Activated CD4-positive, CD25-positive, alpha-beta regulatory T cell treated with anti-CD3 and anti-CD28 coated beads, Interleukin-2, amount 50 U/mL, for 72 hours (primary cell): ENCODE measurements around the gene LGALSL.

ENCODE experiments used
- DNase-seq: peaks from one replicate; pipeline ENCODE4 v3.0.0; 2021

LGALSL gene

DNA sequence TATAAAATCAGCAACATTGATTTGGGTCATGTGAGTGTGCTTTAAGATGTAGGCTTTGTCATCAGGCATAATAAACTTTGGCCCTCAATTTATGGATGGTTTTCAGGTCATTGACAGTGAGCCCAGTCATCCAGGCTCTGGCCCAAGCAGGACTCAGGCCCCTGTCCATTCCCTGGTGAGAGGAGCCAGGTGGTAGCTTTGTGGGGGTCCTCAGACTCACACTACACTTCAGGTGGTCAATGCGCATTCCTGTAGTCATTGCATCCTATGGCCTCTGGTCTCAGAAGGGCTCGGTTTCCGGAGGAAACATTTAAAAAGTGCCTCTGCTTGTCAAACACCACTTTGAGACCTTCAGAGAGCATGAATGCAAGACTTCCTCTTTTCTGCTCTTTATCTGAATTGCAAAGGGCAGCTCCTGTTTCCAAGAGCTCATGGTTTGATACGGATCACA is 20.2 kb downstream of the LGALSL start:
- DNase-seq, result no peak

DNA sequence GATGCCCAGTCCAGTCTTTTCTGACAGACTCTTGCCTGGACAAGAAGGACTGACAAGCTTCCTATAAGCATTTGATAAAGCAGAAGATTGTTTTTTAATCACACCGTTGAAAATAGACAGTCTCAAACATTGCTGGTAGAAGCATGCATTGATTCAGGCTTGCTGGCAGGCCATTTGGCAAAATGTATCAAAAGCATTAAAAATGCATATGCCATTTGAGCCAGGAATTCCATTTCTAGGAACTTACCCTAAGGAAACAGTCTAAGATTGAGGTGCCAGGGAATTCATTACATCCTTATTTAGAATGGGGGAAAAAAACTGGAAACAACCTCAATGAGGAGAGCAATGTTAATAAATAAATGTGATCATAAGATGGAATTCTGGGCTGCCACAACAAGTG is 20.7 kb downstream of the LGALSL start:
- DNase-seq, result no peak

DNA sequence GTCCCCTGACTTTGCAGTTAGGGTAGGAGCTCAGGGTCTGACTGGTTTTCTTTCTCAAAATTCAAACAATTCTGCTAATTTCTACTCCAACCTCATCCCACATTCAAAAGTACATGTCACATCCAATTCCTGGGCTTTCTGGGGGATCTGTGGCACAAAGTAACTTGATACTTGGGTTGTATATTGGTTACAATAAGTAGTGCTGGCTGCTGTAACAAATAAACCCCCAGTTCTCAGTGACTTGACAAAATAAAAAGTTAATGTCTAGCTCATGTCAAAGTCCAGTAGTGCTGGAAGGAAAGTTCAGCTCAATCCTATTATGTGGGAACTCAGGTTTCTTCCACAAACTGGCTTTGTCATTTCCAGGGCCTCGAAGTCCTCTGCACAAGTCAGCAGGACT is 23.1 kb downstream of the LGALSL start:
- DNase-seq, result no peak

DNA sequence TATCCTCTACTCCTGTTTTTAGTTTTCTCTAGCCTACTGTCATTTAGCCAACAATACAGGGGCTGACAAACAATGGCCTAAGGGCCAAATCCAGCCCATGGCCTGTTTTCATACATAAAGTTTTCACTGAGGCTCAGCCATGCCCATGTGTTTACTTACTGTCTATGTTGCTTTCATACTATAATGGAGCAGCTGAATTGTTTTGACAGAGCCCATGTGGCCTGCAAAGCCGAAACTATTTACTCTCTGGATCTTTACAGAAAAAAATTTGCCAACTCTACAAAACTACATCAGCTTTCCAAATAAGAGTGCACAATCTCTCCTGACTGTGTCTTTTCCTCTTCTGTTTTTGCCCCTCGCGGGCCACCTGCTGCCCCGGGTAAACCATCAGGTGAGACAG is 24.0 kb downstream of the LGALSL start:
- DNase-seq, result no peak

DNA sequence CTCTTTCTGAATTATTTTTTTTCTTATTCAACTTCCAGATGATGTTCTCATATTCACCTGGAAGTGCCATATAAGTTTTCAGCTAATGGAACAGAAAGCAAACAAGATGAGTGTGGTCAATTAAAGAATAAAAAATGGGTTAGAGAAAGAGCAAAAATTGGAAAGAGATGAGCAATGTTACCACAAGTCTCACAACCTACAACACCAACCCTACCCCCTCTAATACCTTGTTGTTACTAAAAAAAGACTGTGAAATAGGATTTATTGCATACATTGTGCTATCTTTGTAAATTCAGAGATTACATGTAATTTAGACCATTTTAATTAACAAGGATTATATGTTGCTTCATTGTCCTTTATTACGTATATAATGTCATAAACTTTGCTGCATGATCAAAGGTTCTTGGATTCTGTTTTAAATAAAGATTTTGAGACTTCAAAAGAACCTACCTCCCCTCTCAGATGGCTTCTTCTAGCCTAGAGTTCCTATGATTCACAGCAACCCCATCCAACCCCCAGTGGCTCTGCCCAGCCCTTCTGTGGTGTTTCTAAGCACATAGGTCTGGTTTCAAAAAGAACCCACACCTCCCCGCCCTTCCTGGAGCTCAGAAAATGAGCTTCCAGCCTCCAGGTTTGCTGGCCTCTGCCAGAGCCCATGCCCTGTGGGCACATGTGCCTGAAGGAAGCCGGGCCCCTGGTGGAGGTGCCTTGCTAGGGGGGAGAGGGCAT is 24.7 kb downstream of the LGALSL start:
- DNase-seq, result no peak

DNA sequence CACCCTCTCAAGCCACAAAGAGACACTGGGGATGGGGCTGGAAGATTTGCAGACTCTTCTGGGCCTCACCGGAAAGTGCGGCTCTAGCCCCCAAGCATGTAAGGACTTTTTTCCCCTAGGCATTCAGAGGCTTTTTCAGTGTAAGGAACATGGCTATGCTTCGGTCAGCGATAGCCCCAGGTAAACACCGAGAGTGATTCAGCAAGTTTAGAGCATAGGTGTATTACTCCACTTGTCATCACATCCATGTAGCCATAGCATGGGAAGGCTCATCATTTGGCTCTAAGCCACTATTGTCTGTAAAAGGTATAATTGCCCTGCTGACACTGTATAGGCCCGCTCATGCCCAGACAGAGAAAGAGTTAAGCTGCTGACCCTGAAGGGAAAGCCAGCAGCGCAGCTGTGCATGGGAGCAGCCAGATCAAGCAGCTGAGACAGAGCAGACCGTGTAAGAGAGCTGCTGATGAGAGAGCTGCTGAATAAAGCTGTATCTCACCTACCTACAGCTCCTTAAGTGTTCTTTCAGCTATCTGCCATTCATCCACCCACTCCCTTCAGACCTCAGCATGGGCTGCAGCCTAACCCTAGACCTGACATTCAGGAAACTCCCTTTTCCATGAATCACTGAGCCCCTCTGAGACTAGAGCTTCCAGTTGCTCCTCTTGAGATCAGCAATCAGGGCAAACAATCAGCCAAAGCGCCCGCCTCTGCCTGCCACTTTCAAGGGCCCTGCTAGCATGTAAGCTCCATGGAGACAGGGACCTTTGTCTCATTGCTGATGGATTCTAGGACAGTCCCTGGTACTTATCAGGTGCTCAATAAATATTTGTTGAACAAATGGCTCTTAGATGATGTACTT is 25.5 kb downstream of the LGALSL start:
- no peak for DNase-seq

DNA sequence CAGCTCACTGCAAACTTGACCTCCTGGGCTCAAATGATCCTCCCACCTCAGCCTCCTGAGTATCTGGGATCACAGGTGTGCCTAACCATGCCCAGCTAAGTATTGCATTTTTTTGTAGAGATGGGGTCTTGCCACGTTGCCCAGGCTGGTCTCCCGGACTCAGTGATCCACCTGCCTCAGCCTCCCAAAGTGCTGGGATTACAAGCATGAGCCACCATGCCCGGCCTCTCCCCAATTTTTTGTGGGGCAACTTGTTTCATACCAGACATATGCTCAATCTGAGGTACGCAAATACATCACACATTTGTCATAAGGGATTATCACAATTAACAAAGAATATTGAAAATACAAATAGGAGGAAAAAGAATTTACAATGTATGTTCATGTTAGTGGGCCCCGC is 27.7 kb downstream of the LGALSL start:
- no peak for DNase-seq

DNA sequence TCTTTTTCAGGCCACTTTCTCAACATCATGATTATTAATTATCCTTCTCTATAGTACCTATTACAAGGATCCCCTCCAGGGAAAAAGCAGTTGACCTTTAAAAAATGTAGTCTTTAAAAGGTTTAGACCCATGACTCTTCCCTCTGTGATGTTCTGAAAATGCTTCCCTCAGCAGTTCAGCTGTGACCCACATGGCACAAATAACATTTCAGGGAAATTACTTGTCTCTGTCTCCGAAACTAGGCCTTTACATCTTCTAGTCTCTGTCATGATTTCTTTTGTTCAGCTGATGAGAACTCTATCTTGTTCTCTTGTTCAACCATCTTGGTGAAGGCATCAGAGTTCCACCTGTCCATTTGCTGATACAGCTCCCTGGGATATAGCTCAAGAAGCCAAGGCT is 28.3 kb downstream of the LGALSL start:
- DNase-seq, result no peak

DNA sequence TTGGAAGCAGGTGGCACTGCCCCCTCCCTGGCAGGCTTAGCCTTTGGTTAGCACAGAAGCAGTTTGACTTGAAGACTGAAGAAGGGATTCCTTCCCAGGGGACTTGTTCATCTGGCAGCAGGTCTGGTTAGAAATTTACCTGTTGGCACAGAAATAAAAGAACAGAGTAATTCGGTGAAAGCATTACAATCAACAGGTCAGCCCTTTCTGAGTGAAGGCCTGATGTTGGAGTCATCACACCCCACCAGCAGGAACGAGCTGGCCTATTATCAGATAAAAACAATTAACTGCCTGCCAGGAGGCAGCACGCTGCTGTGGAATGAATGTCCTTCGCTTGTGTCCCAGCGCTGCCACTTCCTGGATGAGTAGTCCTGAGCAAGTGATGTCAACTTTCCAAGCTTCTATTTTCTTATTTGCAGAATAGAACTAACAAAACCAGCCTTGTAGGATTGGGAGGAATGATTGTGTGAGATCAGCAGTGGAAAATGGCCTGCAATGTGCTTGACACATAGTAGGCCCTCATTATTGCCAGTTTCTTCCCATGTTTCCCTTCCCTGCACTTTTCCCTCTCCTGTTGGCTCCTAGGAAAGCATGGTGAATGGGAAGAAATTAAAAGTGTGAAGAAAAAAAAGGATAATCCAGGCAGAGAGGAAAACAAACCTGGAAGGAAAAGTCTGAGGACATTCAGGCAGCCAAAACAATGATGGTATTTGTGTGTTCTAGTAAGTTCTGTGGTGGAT is 29.0 kb downstream of the LGALSL start:
- no peak for DNase-seq

DNA sequence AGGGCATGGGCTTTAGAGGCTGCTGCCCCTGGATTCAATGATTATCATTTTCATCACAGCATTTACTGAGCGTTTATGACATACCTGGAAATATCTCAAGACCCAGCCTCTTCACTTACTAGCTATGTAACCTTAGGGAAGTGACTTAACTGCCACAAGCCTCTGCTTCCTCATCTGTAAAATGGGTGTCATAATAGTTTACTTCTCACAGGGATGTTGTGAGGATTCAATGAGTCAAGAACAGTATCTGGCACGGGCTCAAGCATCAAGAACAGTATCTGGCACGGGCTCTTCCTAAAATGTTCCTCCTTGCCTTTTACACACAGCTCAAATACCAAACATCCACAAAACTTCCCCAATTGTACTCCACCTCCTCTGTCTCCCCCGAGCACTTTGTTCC is 31.4 kb downstream of the LGALSL start:
- DNase-seq, result no peak

DNA sequence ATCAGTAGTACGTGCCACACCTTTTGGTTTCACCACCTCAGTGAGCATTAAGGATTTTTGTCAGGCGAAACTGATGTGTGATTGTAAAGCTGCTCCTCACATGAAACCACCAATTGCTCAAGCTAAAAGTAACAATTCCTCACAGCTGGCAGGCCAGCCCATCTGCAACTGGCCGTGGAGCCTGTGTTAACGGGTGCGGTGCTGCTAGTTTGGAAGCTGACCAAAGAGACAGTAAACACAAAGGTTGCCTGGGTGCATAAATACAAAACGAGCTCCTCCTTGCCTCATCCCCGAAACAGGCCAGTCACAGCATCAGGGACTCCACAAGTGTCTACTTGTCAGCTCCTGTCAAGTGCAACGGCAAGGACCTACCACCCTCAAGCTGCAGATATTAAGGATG is 32.0 kb downstream of the LGALSL start:
- DNase-seq, result no peak

DNA sequence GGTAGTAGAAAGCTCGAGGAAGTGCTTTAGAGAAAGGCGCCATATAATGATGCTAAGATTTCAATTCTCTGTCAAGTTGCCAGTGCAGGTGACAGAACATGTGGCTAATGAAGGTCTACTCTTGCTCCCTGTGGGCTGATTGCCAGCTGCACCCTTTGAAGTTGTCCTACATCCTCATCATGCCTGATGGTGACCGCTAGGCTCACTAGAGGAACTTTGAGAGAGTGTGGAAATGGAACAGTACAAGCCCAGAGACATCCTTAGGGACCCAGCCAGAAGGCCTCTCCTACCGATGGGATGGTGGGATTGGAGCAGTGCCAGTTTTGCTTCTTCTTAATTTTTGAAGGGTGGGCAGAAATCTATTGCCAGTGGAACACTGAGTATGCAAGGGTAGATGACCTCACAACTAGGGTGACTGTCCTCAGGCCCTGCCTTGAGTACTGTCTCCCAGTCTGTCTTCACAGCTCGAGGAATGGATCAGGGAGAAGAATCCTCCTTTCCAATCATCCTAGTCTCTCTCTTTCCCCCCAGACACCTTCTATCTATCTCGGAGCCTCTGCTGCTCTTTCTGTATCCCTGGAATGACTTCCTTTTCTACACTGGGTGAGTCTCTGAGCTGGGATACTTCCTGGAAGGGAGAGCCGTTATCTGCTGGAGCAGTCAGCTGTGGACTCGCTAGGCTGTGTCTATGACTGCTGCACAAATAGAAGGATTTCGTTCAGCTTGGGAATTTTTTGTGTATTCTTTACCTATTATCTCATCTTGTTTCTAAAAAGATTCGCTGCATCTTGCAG is 33.5 kb downstream of the LGALSL start:
- DNase-seq, result no peak

DNA sequence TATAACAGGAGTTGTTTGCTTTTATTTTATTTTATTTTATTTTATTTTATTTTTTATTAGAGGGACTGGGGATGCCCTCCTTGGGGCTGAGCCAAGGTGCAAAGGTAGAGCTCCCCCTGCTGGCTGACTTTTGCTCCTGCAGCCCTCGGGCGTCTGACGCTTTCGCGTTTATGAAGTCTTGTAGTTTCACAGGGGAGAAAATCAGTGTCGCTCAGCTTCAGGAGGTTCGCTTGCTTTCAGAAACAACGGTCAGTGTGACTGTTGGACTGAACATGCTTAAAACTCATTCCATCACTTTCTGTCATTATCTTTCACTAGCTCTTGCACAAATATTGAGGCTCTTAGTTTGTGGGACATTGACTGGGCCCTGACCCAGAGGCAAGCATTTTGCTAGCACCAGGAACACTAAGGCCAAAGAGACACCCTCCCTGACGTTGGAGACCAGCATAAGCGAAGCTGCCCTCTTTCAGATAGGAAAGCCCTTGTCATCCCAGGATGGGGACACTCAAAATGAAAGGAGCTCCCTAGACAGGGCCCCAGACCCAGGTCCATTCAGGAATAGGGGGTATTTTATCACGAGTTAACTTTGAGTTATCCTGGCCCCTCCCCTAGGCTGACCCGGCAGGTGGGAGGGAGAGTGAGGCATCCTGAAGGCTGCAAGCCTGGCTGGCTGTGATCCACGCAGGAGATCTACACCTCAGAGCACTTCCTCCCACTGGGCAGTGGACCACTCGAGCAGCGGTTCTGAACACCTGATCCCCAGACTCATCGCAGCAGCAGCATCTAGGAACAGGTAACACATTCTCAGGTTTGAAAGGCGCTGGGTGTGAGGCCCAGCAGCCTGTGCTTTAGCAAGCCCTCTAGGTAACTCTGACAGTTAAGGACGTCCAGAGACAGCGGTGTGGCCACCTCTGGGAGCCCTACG is 34.4 kb downstream of the LGALSL start:
- DNase-seq, result peak; percentile 86

DNA sequence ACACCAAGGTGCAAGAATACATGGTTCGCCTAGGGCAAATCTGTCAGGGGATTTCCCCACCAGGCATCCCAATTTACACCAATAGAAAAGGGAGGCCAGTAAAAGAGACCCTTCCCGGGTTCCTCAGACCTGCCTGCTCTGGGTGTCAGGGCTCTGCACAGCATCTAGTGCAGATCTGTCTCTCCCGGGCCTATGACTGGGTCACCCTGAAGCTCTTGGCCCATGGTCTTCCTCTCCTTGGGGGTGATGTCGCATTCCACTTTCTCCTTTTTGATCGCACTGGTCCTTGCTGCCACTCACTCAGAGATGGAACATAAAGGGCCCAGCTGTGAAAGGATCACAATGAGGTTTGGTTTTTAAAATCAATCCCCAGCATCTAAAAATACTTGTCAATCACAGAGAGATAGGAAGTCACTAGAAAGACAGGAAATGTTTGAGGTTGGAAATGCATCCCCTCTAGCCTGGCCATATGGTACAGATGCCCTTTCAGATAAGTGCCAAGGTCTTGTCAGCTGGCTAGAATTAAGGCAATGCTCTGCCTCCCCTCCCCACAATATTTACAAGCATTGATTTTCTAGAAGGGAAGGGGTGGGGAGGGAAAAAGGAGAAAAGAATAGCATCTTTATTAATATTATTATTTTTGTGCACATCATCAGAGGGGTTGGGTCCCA is 35.3 kb downstream of the LGALSL start:
- no peak for DNase-seq

DNA sequence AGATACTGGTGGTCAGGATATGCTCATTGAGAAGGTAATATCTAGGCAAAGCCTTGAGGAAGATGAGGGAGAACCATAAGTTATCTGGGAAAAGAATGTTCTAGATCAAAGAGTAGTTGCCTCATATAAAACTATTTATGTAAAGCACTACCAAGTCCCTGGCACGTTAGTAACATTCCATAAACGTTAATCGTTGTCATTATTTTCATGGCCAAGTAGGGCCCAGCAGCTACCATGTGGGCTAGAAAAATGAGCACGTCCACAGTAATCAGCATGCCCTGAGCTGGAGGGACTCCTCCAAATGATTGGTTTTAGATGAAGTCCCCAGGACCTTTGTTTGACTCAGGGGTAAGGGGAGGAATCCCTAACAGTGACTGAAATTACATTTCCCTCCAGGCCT is 37.5 kb downstream of the LGALSL start:
- DNase-seq, result no peak

DNA sequence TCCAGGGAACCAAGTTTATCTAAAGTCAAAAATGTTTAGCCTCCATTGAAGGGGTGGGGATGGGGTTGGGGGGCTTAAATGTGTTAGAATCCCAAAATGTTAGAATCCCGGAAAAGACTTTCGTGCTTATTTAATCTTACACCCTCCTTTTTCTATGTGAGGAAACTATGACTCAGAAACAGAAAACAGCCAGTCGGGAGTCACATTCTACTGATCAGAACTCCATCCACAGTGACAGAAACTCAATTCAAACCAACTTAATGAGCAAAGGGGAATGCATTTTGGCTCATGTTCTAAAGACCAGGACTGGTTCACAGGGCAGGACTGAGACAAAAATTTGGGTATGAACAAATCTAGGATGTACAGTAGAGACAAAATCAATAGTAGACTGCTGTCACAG is 38.3 kb downstream of the LGALSL start:
- no peak for DNase-seq

DNA sequence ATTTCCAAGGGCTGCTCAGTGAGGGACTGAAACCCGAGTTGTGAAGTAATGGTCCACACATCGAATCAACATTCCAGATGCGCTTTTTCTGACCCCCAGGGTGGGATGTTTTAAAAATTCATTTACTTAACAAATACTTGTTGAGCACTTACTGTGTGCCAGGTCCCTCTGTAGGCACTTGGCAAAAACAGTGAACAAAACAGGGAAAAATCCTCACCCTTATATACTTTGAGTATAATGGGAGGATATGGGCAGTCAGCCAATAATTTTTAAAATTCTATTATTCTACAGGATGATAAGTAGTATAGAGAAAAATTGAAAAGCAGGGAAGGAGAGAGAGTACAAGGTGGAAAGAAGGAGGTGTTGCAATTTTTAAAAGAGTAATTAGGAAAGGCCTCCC is 38.9 kb downstream of the LGALSL start:
- DNase-seq, result no peak

DNA sequence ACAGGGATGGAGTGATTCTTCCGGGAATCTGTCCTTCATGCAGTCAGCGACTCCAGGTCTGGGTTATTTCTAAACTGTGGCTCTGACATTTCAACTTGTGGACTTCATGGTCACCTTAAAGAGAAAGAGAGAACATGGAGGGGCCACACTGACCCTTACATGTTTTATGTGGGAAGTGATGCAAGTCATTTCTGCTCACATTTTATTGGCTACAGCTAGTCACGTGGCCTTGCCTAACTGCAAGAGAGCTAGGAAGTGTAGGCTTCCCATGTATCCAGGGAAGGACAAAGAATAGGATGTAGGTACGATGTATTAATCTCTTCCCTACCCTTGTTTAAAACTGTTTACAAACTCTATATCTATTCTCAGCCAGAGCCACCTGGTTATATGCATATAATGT is 39.8 kb downstream of the LGALSL start:
- DNase-seq, result no peak

DNA sequence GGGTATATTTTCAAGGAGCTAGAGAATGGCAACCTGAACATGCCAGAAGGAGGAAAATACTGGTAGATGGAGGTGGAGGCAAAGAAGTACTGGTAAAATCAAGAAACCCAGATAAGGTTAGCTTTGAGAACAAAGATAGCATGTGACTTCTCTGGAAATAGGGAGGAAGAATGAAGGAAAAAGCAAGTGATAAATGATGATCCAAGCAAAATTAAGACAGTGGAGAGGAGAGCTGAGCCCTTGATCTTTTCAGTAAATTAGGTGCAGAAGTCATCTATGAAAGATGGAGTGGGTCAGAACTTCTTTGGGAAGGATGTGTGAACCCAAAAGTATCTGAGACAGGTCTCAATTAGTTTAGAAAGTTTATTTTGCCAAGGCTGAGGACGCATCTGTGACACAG is 44.5 kb downstream of the LGALSL start:
- DNase-seq, result no peak

DNA sequence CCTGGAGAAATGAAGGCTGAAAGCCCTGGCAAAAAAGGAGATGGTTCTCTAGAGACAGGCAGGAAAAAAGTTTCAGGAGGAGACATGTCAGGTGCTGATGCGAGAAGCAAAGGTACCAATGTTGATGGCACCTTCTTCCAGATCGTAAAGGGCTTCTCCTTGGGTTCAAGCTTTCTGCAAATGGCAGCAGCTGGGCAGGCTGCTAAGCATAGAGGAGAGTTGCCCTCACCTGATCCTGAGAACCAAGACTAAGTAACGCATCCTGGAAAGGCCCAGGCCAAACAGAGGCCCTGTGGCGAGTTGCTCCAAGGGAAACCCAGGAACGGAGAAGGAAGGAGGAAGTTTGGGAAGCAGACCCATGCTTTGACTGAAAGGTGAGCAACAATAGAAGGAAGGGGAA is 46.6 kb downstream of the LGALSL start:
- DNase-seq, result no peak

DNA sequence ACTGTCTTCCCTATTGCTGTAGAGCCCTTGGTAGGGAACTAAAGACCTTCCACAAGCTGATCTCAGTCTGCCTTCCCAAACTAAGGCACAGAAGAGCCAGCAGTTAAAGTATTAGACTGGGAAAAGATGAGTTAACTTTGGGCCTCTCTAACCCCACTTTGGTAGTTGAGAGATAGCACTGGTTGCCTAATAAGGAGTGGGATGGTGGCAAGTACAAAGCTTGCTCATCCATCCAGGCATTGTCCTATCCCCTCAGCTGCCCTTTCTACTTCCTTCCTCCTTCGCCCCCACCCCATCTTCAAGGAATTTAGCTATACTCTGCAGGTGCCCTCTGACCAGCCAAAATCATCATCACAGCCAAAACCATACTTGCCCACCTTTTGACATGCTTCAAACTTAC is 48.0 kb downstream of the LGALSL start:
- DNase-seq, result no peak
